ENCODE measurements around the gene TCP11L1.

GRCh38 chr11:33044285-33044756, 4.9 kb downstream of the TCP11L1 start:
- TF ChIP-seq CTCF (IDR thresholded peaks at IDR 0.05) = no peak
- TF ChIP-seq POLR2A (IDR thresholded peaks at IDR 0.05) = no peak
